ENCODE data around the gene INTS15.
"Not testable (repeated sequence)": the region's sequence is repeated elsewhere in the genome, so short reads cannot be mapped to it uniquely, and the experiment has no call there.

Gene INTS15

DNA sequence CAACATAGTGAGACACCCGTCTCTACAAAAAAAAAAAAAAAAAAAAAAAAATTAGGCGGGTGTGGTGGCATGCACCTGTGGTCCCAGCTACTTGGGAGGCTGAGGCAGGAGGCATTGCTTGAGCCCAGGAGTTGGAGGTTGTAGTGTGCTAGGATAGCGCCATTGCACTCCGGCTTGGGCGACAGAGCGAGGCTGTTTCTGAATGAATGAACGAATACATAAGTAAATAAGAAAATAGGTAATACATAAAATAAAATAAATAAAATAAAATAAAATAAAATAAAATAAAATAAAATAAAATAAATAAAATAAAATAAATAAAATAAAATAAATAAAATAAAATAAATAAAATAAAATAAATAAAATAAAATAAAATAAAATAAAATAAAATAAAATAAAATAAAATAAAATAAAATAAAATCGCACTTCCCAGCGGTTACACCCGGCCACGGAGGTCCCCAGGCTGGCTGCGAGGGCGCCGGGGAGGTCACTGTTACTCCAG lies 12.9 kb upstream of the INTS15 start:
- H3K9ac ChIP-seq (ENCODE audit: low read length in 5 of 5), result peak overlapping the region in 1 of 5 donors; percentile 94
- peaks cover 0 to 17% (median 13%) of the 10 kb centered on the region in 5 donors for H3K4me1 ChIP-seq (ENCODE audit: control insufficient read depth in 5 of 5, insufficient read depth in 5 of 5, low read length in 5 of 5)
- not testable (repeated sequence) for H3K27me3 ChIP-seq (ENCODE audit: control insufficient read depth in 5 of 5, insufficient read depth in 4 of 5, low read length in 5 of 5); H3K9me3 ChIP-seq (ENCODE audit: control insufficient read depth in 5 of 5, low read length in 5 of 5)
- peak overlapping the region; percentile 66 to 81 (median 71) for H3K4me3 ChIP-seq (ENCODE audit: low read depth in 1 of 5, low read length in 5 of 5)
- peaks cover 3 to 20% (median 15%) of the 10 kb centered on the region in 5 donors for H3K36me3 ChIP-seq (ENCODE audit: control insufficient read depth in 5 of 5, insufficient read depth in 5 of 5, low read length in 5 of 5)
- H3K27ac ChIP-seq (ENCODE audit: low read depth, low read length), result peak overlapping the region; percentile 91

DNA sequence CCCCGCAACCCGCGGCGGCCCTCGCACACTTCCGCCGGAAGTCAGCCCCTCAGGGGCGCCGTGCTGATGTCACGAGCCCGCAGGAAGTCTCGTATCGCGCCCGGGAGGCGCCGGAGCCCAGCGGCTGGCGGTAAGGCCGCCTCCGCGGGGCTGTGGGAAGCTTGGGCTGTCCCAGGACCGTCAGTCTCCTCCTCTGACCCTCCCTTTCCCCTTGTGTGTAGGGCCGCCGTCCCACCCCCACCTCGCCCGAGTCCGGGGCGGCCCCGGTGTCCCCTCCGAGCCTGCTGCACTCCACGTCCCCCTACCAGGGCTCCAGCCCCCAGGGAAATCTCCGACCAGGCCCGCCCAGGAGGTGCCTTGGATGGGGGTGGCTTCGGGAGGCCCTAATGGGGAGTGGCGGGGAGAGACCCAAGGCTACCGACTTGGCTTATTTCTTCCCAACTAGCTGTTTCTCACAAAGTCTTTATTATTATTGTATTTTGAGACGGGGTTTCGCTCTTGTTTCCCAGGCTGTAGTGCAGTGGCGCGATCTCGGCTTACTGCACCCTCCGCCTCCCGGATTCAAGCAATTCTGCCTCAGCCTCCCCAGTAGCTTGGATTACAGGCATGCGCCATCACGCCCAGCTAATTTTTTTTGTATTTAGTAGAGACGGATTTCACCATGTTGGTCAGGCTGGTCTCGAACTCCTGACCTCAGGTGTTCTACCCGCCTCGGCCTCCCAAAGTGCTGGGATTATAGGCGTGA lies 12.3 kb upstream of the INTS15 start, which contains the start of gene ZDHHC4:
ZDHHC4 (plus strand) TSS at position 86 of the 745 bp plus-strand sequence. CDS start 3,108 bp downstream, outside the sequence.
- peaks cover 0 to 4% (median 0%) of the 10 kb centered on the region in 5 donors for H3K27me3 ChIP-seq (ENCODE audit: control insufficient read depth in 5 of 5, insufficient read depth in 4 of 5, low read length in 5 of 5)
- no peaks in the 10 kb centered on the region for H3K9me3 ChIP-seq (ENCODE audit: control insufficient read depth in 5 of 5, low read length in 5 of 5)
- H3K36me3 ChIP-seq (ENCODE audit: control insufficient read depth in 5 of 5, insufficient read depth in 5 of 5, low read length in 5 of 5), result peaks cover 7 to 26% (median 18%) of the 10 kb centered on the region in 5 donors

DNA sequence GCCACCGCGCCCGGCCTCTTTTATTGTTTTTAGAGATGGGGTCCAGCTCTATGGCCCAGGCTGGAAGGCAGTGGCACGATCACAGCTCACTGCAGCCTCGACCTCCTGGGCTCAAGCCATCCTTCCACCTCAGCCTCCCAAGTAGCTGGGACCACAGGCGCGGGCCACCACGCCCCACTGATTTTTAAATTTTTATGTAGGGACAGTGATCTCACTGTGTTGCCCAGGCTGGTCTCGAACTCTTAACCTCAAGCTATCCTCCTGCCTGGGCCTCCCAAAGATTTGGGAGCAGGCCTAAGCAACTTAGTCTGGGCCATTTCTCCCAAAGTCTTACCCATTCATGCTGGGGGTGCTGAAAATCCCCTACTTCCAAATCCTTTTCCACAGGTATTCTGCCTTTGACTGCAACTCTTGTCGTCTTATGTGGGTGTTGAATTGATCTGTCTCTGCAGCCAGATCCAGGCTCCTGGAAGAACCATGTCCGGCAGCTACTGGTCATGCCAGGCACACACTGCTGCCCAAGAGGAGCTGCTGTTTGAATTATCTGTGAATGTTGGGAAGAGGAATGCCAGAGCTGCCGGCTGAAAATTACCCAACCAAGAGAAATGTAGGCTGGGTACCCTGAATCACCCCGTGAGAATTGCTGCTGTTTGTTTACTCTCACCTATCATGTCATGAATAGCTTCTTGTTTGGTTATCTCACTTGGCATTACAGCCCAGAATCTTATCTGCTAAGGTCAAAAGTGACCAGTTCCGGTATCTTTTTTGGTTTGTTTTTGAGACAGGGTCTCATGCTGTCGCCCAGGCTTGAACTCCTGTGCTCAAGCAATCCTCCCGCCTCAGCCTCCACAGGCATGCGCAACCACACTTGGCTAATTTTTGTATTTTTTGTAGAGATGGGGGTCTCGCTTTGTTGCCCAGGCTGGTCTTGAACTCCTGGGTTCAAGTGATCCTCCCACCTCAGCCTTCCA lies 11.4 kb upstream of the INTS15 start:
- H3K9me3 ChIP-seq (ENCODE audit: control insufficient read depth in 5 of 5, low read length in 5 of 5), result no peaks in the 10 kb centered on the region
- H3K36me3 ChIP-seq (ENCODE audit: control insufficient read depth in 5 of 5, insufficient read depth in 5 of 5, low read length in 5 of 5), result peaks cover 7 to 35% (median 27%) of the 10 kb centered on the region in 5 donors
- H3K9ac ChIP-seq (ENCODE audit: low read length in 5 of 5), result peak overlapping the region in 3 of 5 donors; percentile 86 to 94 (median 89)
- peaks cover 0 to 17% (median 13%) of the 10 kb centered on the region in 5 donors for H3K4me1 ChIP-seq (ENCODE audit: control insufficient read depth in 5 of 5, insufficient read depth in 5 of 5, low read length in 5 of 5)
- H3K4me3 ChIP-seq (ENCODE audit: low read depth in 1 of 5, low read length in 5 of 5), result peak overlapping the region; percentile 71 to 81 (median 78)
- H3K27me3 ChIP-seq (ENCODE audit: control insufficient read depth in 5 of 5, insufficient read depth in 4 of 5, low read length in 5 of 5), result peaks cover 0 to 4% (median 0%) of the 10 kb centered on the region in 5 donors
- peak overlapping the region; percentile 91 for H3K27ac ChIP-seq (ENCODE audit: low read depth, low read length)

More for the DNA sequence above, 12.3 kb upstream of the INTS15 start, which contains the start of gene ZDHHC4:
- peak within 1 kb of the TSS; percentile 71 to 81 (median 78) for H3K4me3 ChIP-seq (ENCODE audit: low read depth in 1 of 5, low read length in 5 of 5)
- peaks cover 0 to 17% (median 13%) of the 10 kb centered on the region in 5 donors for H3K4me1 ChIP-seq (ENCODE audit: control insufficient read depth in 5 of 5, insufficient read depth in 5 of 5, low read length in 5 of 5)
- H3K27ac ChIP-seq (ENCODE audit: low read depth, low read length), result peak within 1 kb of the TSS; percentile 91
- peak within 1 kb of the TSS; percentile 56 to 94 (median 86) for H3K9ac ChIP-seq (ENCODE audit: low read length in 5 of 5)

DNA sequence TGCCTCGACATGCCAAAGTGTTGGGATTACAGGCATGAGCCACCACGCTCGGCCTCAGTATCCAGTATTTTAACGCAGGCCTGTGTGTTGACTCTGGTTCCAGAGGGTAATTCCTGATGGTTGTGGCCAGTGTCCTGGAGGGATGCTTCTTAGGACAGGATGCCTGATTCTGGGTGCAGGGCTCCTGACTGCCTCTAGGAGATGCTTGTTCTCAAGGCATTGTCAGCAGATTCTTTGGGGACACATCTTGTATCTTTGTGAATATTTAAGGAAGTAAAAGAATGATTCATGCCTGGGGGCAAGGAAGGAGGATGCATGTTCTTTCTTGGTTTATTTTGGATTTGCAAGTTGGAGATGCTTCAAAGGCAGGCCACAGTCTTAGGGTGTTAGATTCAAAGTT lies 10.4 kb upstream of the INTS15 start:
- H3K4me3 ChIP-seq (ENCODE audit: low read depth in 1 of 5, low read length in 5 of 5), result no peak overlapping the region
- no peak overlapping the region for H3K27ac ChIP-seq (ENCODE audit: low read depth, low read length)
- peaks cover 7 to 44% (median 34%) of the 10 kb centered on the region in 5 donors for H3K36me3 ChIP-seq (ENCODE audit: control insufficient read depth in 5 of 5, insufficient read depth in 5 of 5, low read length in 5 of 5)
- peaks cover 0 to 17% (median 13%) of the 10 kb centered on the region in 5 donors for H3K4me1 ChIP-seq (ENCODE audit: control insufficient read depth in 5 of 5, insufficient read depth in 5 of 5, low read length in 5 of 5)
- no peaks in the 10 kb centered on the region for H3K9me3 ChIP-seq (ENCODE audit: control insufficient read depth in 5 of 5, low read length in 5 of 5)
- H3K9ac ChIP-seq (ENCODE audit: low read length in 5 of 5), result no peak overlapping the region
- H3K27me3 ChIP-seq (ENCODE audit: control insufficient read depth in 5 of 5, insufficient read depth in 4 of 5, low read length in 5 of 5), result no peaks in the 10 kb centered on the region

DNA sequence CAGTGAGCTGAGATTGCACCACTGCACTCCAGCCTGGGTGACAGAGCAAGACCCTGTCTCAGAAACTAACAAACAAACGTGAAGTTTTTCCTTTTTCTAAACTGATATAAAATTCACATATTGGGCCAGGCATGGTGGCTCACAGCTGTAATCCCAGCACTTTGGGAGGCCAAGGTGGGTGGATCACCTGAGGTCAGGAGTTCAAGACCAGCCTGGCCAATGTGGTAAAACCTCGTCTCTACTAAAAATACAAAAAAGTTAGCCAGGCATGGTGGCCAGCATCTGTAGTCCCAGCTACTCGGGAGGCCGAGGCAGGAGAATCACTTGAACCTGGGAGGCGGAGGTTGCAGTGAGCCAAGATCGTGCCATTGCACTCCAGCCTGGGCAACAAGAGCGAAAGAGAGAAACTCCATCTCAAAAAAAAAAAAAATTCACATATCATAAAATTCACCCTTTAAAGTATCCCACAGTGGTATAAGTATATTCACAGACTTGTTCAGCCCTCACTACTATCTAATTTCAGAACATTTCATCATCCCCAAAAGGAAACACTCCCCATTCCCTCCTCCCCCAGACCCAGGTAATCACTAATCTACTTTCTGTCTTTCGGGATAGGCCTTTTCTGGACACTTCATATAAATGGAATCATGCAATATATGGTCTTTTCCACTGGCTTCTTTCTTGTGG lies 3.9 kb upstream of the INTS15 start:
- not testable (repeated sequence) for H3K9me3 ChIP-seq (ENCODE audit: control insufficient read depth in 5 of 5, low read length in 5 of 5); H3K27me3 ChIP-seq (ENCODE audit: control insufficient read depth in 5 of 5, insufficient read depth in 4 of 5, low read length in 5 of 5); H3K9ac ChIP-seq (ENCODE audit: low read length in 5 of 5); H3K27ac ChIP-seq (ENCODE audit: low read depth, low read length); H3K4me3 ChIP-seq (ENCODE audit: low read depth in 1 of 5, low read length in 5 of 5)
- H3K4me1 ChIP-seq (ENCODE audit: control insufficient read depth in 5 of 5, insufficient read depth in 5 of 5, low read length in 5 of 5), result peaks cover 4 to 17% (median 12%) of the 10 kb centered on the region in 5 donors
- peaks cover 11 to 65% (median 57%) of the 10 kb centered on the region in 5 donors for H3K36me3 ChIP-seq (ENCODE audit: control insufficient read depth in 5 of 5, insufficient read depth in 5 of 5, low read length in 5 of 5)

DNA sequence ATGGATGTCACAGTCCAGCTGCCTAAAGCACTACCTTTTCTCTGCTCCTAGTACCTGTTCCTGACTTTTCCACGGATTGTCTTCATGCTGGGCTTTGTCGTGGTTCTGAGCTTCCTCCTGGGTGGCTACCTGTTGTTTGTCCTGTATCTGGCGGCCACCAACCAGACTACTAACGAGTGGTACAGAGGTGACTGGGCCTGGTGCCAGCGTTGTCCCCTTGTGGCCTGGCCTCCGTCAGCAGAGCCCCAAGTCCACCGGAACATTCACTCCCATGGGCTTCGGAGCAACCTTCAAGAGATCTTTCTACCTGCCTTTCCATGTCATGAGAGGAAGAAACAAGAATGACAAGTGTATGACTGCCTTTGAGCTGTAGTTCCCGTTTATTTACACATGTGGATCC lies 1.3 kb upstream of the INTS15 start:
- H3K4me1 ChIP-seq (ENCODE audit: control insufficient read depth in 5 of 5, insufficient read depth in 5 of 5, low read length in 5 of 5), result peaks cover 4 to 24% (median 16%) of the 10 kb centered on the region in 5 donors
- no peak overlapping the region for H3K27ac ChIP-seq (ENCODE audit: low read depth, low read length)
- H3K9ac ChIP-seq (ENCODE audit: low read length in 5 of 5), result peak overlapping the region in 1 of 5 donors; percentile 28
- no peak overlapping the region for H3K4me3 ChIP-seq (ENCODE audit: low read depth in 1 of 5, low read length in 5 of 5)
- no peaks in the 10 kb centered on the region for H3K27me3 ChIP-seq (ENCODE audit: control insufficient read depth in 5 of 5, insufficient read depth in 4 of 5, low read length in 5 of 5)
- H3K9me3 ChIP-seq (ENCODE audit: control insufficient read depth in 5 of 5, low read length in 5 of 5), result no peaks in the 10 kb centered on the region
- H3K36me3 ChIP-seq (ENCODE audit: control insufficient read depth in 5 of 5, insufficient read depth in 5 of 5, low read length in 5 of 5), result peaks cover 8 to 52% (median 41%) of the 10 kb centered on the region in 5 donors

DNA sequence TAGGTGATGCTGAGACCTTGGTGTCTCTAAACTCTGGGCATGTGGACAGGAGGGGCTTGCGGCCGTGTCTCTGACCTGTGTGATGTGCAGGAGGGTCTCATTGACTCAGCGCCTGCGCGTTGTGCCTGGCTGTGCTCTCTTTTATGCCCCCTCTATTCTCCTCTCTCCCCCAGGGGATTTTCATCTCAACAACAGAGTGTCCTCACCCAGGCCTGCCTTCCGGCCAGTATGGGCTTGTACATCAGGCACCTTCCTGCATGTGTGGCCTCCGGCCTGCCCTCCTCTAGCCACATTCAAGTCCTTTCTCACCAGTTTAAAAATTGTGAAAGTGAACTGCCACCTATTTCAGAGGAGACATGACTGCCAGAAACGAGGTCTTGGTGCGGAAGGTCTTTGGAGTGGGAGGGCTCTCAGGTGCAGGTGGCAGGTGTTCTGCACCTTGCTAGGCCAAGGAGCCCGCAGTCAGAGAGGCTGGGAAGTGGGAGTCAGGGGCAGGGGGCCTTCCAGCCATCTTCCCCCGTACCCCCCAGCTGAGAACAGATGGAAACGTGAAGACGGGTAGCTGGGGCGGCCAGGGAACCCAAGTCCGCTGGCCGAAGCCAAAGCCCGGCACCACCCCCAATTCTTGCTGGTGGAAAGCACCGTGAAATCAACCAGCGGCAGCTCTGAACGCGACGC lies 531 bp upstream of the INTS15 start:
- Histone ChIP-seq H3K4me3 (ENCODE audit: low read depth in 1 of 5, low read length in 5 of 5) (peak overlapping the region in 4 of 5 donors; percentile 25 to 93 (median 72)), H3K4me1 (ENCODE audit: control insufficient read depth in 5 of 5, insufficient read depth in 5 of 5, low read length in 5 of 5) (peaks cover 4 to 24% (median 16%) of the 10 kb centered on the region in 5 donors), H3K36me3 (ENCODE audit: control insufficient read depth in 5 of 5, insufficient read depth in 5 of 5, low read length in 5 of 5) (peaks cover 8 to 53% (median 42%) of the 10 kb centered on the region in 5 donors), H3K9me3 (ENCODE audit: control insufficient read depth in 5 of 5, low read length in 5 of 5) (no peaks in the 10 kb centered on the region), H3K9ac (ENCODE audit: low read length in 5 of 5) (peak overlapping the region in 2 of 5 donors; percentile 53 to 68), H3K27me3 (ENCODE audit: control insufficient read depth in 5 of 5, insufficient read depth in 4 of 5, low read length in 5 of 5) (no peaks in the 10 kb centered on the region), H3K27ac (ENCODE audit: low read depth, low read length) (no peak overlapping the region)

DNA sequence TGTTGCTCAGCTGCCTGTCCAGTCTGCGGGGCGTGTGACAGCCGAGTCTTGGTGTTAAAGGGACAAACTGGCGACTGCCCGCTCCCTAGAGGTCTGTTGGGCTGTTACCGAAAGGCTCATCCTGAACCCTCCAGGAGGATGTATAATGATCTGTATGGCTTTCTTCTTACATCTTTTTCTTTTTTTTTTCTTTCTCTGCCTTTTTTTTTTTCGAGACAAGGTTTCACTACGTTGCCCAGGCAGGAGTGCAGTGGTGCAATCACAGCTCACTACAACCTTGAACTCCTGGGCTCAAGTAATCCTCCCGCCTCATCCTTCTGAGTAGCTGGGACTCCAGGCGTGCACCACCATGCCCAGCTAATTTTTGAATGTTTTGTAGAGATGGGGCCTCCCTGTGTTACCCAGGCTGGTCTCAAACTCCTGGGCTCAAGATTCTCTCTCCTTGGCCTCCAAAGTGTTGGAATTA lies 857 bp downstream of the INTS15 start:
- peak overlapping the region; percentile 80 to 93 (median 88) for H3K4me3 ChIP-seq (ENCODE audit: low read depth in 1 of 5, low read length in 5 of 5)
- H3K36me3 ChIP-seq (ENCODE audit: control insufficient read depth in 5 of 5, insufficient read depth in 5 of 5, low read length in 5 of 5), result peaks cover 8 to 53% (median 41%) of the 10 kb centered on the region in 5 donors
- H3K4me1 ChIP-seq (ENCODE audit: control insufficient read depth in 5 of 5, insufficient read depth in 5 of 5, low read length in 5 of 5), result peaks cover 4 to 24% (median 16%) of the 10 kb centered on the region in 5 donors
- peak overlapping the region; percentile 28 to 91 (median 84) for H3K9ac ChIP-seq (ENCODE audit: low read length in 5 of 5)
- no peaks in the 10 kb centered on the region for H3K9me3 ChIP-seq (ENCODE audit: control insufficient read depth in 5 of 5, low read length in 5 of 5)
- H3K27me3 ChIP-seq (ENCODE audit: control insufficient read depth in 5 of 5, insufficient read depth in 4 of 5, low read length in 5 of 5), result no peaks in the 10 kb centered on the region
- peak overlapping the region; percentile 57 for H3K27ac ChIP-seq (ENCODE audit: low read depth, low read length)
